Prostate gland (tissue), 2 donors: ENCODE data around the gene GPX1.

ENCODE experiments used
- POLR2A ChIP-seq: fragments of 450-650 bp; IDR thresholded peaks from one replicate; pipeline ENCODE4 v1.6.1; 2016; ENCODE audit warnings: antibody characterized with exemption, mild to moderate bottlenecking
- TF ChIP-seq, protein P1 (sequence below), 4 experiments: fragments of 200-600 bp in 2 of 4; fragments of 450-650 bp in 2 of 4; sonication (generic) in 2 of 4; IDR thresholded peaks; 1 replicate in 3 of 4; 2 replicates in 1 of 4; pipeline ENCODE4 v1.5.1; 2016 to 2019; ENCODE audit warnings: antibody characterized with exemption in 4 of 4, mild to moderate bottlenecking in 2 of 4, moderate library complexity in 2 of 4

DNA sequence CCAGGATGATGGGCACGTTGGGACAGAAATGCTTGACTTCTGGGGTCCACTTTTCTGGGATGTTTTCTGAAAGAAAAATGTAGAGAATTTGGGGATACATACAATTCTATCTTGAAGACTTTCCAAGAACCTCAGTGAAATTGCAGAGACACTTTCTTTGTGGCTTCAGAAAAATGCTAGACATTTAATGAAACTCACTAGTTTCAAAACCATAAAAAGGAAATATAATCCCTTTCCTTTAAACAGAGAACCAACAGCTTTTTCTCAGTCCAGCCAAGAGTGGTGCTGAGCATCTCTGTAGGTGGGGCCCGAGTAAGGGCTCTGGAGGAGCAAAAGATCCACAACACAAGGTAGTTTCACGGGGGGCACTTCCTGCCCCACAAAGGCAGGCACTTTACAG is 4.4 kb upstream of the GPX1 start:
- TF ChIP-seq, protein P1, sequence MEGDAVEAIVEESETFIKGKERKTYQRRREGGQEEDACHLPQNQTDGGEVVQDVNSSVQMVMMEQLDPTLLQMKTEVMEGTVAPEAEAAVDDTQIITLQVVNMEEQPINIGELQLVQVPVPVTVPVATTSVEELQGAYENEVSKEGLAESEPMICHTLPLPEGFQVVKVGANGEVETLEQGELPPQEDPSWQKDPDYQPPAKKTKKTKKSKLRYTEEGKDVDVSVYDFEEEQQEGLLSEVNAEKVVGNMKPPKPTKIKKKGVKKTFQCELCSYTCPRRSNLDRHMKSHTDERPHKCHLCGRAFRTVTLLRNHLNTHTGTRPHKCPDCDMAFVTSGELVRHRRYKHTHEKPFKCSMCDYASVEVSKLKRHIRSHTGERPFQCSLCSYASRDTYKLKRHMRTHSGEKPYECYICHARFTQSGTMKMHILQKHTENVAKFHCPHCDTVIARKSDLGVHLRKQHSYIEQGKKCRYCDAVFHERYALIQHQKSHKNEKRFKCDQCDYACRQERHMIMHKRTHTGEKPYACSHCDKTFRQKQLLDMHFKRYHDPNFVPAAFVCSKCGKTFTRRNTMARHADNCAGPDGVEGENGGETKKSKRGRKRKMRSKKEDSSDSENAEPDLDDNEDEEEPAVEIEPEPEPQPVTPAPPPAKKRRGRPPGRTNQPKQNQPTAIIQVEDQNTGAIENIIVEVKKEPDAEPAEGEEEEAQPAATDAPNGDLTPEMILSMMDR (IDR thresholded peaks at IDR 0.05): no peak
- no peak for TF ChIP-seq POLR2A
